Keratinocyte (primary cell): ENCODE data around the gene RPL13. TPM values are rescaled to one million over a fixed set of nuclear protein-coding genes. Genes with fewer than 3 reads are reported as not detected.

Source experiments
- DNase-seq: peaks from one replicate; pipeline ENCODE4 v3.0.0-alpha.2; 2011; ENCODE audit warnings: low read depth, missing footprints, low spot score
- FAIRE-seq: peaks from 2 replicates; lab custom pipeline; 2011; peaks lifted over from hg19 to GRCh38; lab: Jason Lieb, UNC
- H2AFZ ChIP-seq: 2 replicates; pipeline ENCODE4 v1.6.0; 2012; ENCODE audit warnings: low read length, control low read depth, inconsistent platforms; ENCODE audit not compliant: control insufficient read depth
- H3K27ac ChIP-seq: 2 replicates; pipeline ENCODE4 v1.5.1; 2011; ENCODE audit warnings: low read length; ENCODE audit not compliant: control insufficient read depth, insufficient read depth
- H3K27me3 ChIP-seq: 3 replicates; pipeline ENCODE4 v1.6.0; 2011; ENCODE audit warnings: low read length; ENCODE audit not compliant: control insufficient read depth, insufficient read depth; ENCODE audit errors: extremely low read depth
- H3K36me3 ChIP-seq, 2 experiments: 2 replicates in 1 of 2; 3 replicates in 1 of 2; pipeline ENCODE4 v1.5.1; 2011; ENCODE audit warnings: low read length in 2 of 2, mild to moderate bottlenecking in 1 of 2; ENCODE audit not compliant: control insufficient read depth in 2 of 2, insufficient read depth in 2 of 2; ENCODE audit errors: extremely low read depth in 1 of 2
- H3K4me1 ChIP-seq: 3 replicates; pipeline ENCODE4 v1.5.1; 2011; ENCODE audit warnings: low read length; ENCODE audit not compliant: control insufficient read depth, insufficient read depth; ENCODE audit errors: extremely low read depth
- H3K4me2 ChIP-seq: 3 replicates; pipeline ENCODE4 v1.6.0; 2011; ENCODE audit warnings: low read depth, low read length; ENCODE audit not compliant: control insufficient read depth, insufficient read depth; ENCODE audit errors: extremely low read depth
- H3K4me3 ChIP-seq, 3 experiments: fragments of 200-600 bp in 1 of 3; sonication (generic) in 1 of 3; 2 replicates in 2 of 3; 3 replicates in 1 of 3; pipeline ENCODE4 v1.5.1; 2011 to 2016; ENCODE audit warnings: low read length in 3 of 3, mild to moderate bottlenecking in 3 of 3, control low read depth in 2 of 3, inconsistent platforms in 1 of 3, low read depth in 1 of 3, mixed read lengths in 1 of 3, mixed run types in 1 of 3, moderate library complexity in 1 of 3; ENCODE audit not compliant: control insufficient read depth in 2 of 3, insufficient read depth in 2 of 3; ENCODE audit errors: extremely low read depth in 1 of 3
- H3K79me2 ChIP-seq: 2 replicates; pipeline ENCODE4 v1.6.0; 2012; ENCODE audit warnings: low read length; ENCODE audit not compliant: control insufficient read depth, insufficient read depth
- H3K9ac ChIP-seq: 3 replicates; pipeline ENCODE4 v1.6.0; 2011; ENCODE audit warnings: low read length; ENCODE audit not compliant: control insufficient read depth, insufficient read depth; ENCODE audit errors: extremely low read depth
- H3K9me1 ChIP-seq: 3 replicates; pipeline ENCODE4 v1.6.0; 2011; ENCODE audit warnings: low read length; ENCODE audit not compliant: control insufficient read depth, insufficient read depth; ENCODE audit errors: extremely low read depth
- H3K9me3 ChIP-seq: 2 replicates; pipeline ENCODE4 v1.5.1; 2012; ENCODE audit warnings: low read depth, low read length; ENCODE audit not compliant: control insufficient read depth
- H4K20me1 ChIP-seq: 3 replicates; pipeline ENCODE4 v1.6.0; 2011; ENCODE audit warnings: low read length; ENCODE audit not compliant: control insufficient read depth, insufficient read depth; ENCODE audit errors: extremely low read depth
- CTCF ChIP-seq, 3 experiments: IDR thresholded peaks in 1 of 3; conservative IDR thresholded peaks in 1 of 3; optimal IDR thresholded peaks in 1 of 3; 2 replicates in 2 of 3; 3 replicates in 1 of 3; pipeline versions ENCODE3 to v1.5.1; 2011; ENCODE audit warnings: low read length in 3 of 3, mild to moderate bottlenecking in 3 of 3, moderate library complexity in 2 of 3, control low read depth in 1 of 3, inconsistent platforms in 1 of 3; ENCODE audit not compliant: insufficient read depth in 2 of 3; ENCODE audit errors: extremely low read depth in 1 of 3
- EZH2 ChIP-seq: IDR thresholded peaks from one replicate; pipeline ENCODE4 v1.6.1; 2012; ENCODE audit warnings: inconsistent platforms, mild to moderate bottlenecking, low read length, moderate library complexity
- dilution Hi-C: fragments of 300-500 bp; cut with MboI; formaldehyde crosslinking; loops from one replicate; pipeline ENCODE4 v1.7.0; 2020; ENCODE audit warnings: low sequenced_read_pairs; ENCODE audit not compliant: extremely low pct_ligation_motif_present
- polyA plus RNA-seq, 5 experiments: library from polyadenylated mRNA; depleted of rRNA in 3 of 5; stranded (reverse) in 3 of 5; stranded (forward) in 1 of 5; unstranded in 1 of 5; fragments of >200 nt; gene quantifications; 1 replicate in 1 of 5; 2 replicates in 3 of 5; 3 replicates in 1 of 5; pipeline versions ENCODE4 v1.2.1 to v1.2.3, GENCODE V29; 2011 to 2012; ENCODE audit warnings: missing spikeins in 2 of 5, low read depth in 1 of 5, low replicate concordance in 1 of 5

Gene RPL13
- polyA plus RNA-seq, 1 donor (not counting 4 experiments of a cell fraction or from before 2014, with no cell fraction given), result 2,095 TPM

DNA sequence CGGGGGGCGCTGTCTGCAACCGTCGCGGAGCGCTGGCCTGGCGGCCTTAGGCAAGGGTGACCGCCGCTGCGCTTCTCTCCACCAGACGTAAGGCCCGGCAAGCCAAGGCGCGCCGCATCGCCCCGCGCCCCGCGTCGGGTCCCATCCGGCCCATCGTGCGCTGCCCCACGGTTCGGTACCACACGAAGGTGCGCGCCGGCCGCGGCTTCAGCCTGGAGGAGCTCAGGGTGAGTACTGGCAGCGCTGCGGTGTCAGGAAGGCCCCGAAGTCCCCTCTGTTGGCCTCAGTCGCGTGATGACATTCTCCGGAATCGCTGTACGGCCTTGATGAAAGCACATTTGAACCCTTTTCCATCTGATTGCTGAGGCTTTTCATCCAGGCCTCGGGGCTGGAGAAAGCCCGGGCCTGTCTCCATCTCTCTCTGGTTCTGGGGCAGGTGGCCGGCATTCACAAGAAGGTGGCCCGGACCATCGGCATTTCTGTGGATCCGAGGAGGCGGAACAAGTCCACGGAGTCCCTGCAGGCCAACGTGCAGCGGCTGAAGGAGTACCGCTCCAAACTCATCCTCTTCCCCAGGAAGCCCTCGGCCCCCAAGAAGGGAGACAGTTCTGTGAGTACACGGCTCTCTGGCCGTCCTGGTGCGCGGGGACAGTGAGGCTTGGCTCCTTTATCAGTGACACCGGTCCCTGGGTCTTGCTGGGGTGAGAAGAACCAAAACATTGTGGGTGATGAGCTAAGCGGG is 831 bp downstream of the RPL13 start:
- dilution Hi-C loops, result no loop called here
- Histone ChIP-seq H3K9me1 (peaks cover 13% of the 10 kb centered on the region), H3K9ac (peak overlapping the region; percentile 97), H3K4me1 (peaks cover 52% of the 10 kb centered on the region), H3K4me2 (peak overlapping the region; percentile 99), H4K20me1 (peaks cover 47% of the 10 kb centered on the region), H3K27ac (peak overlapping the region; percentile 97), H3K79me2 (peaks cover 39% of the 10 kb centered on the region), H3K36me3 (peaks cover 20 to 41% of the 10 kb centered on the region in 2 experiments), H3K27me3 (no peaks in the 10 kb centered on the region), H3K9me3 (no peaks in the 10 kb centered on the region), H3K4me3 (peak overlapping the region; percentile 78 to 100 (median 97)), H2AFZ (no peak overlapping the region)
- FAIRE-seq (no peak), DNase-seq (no peak)
- TF ChIP-seq CTCF (optimal IDR thresholded peaks at IDR 0.05 in 1 of 3, IDR thresholded peaks at IDR 0.05 in 1 of 3, conservative IDR thresholded peaks at IDR 0.05 in 1 of 3; ENCODE audit: extremely low read depth in 1 of 3, insufficient read depth in 2 of 3, low read length in 3 of 3), result no peak
- no peak for TF ChIP-seq EZH2

DNA sequence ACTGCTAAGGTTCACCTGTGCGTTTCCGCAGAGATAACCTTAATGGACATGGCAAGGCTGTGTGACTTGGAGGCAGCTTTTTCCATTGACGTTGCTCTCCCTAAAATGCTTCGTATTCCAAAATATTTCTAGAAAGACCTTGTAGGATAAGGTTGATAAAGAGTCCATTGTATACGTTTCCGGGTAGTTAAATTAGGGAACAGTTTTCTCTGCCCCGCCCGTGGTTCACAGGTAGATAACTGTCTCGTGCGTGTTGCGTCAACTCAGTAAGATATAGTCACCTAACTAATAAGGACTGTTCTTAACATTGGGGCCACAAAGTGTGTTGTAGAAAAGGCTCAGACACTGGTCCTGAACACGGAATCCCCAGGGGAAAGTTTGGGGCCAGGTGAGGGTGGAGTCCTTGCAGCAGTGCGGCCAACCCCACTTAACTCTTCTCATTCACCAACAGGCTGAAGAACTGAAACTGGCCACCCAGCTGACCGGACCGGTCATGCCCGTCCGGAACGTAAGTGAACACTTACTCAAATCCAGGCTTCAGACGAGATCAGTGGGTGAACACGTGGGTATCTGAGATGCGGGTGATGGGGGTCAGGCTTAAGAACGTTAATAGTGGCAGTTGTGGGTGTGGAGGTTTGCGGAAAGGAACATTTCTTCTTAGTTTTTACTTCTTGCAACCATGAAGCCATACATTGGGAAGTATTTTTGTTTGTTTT is 1.6 kb downstream of the RPL13 start:
- TF ChIP-seq EZH2 (no peak), CTCF (optimal IDR thresholded peaks at IDR 0.05 in 1 of 3, IDR thresholded peaks at IDR 0.05 in 1 of 3, conservative IDR thresholded peaks at IDR 0.05 in 1 of 3; ENCODE audit: extremely low read depth in 1 of 3, insufficient read depth in 2 of 3, low read length in 3 of 3) (no peak)
- Histone ChIP-seq H3K27me3 (no peaks in the 10 kb centered on the region), H3K27ac (peak overlapping the region; percentile 97), H3K9me1 (peaks cover 13% of the 10 kb centered on the region), H3K9ac (peak overlapping the region; percentile 97), H4K20me1 (peaks cover 48% of the 10 kb centered on the region), H2AFZ (no peak overlapping the region), H3K4me1 (peaks cover 52% of the 10 kb centered on the region), H3K4me2 (peak overlapping the region; percentile 99), H3K79me2 (peaks cover 39% of the 10 kb centered on the region), H3K4me3 (peak overlapping the region; percentile 78 to 100 (median 97)), H3K36me3 (peaks cover 20 to 41% of the 10 kb centered on the region in 2 experiments), H3K9me3 (no peaks in the 10 kb centered on the region)
- DNase-seq (no peak), FAIRE-seq (no peak)
- dilution Hi-C loops, result no loop called here
